HepG2 (cell line): ENCODE results near the gene RRBP1. TPM values are rescaled to one million over a fixed set of nuclear protein-coding genes. Genes with fewer than 3 reads are reported as not detected.

Experiments used
- GRHL1 ChIP-seq: sonication (generic); formaldehyde crosslinking; conservative IDR thresholded peaks from 2 replicates; pipeline ENCODE4 v1.8.0; 2022; ENCODE audit warnings: missing genetic modification reagents
- HDAC1 ChIP-seq: sonication (generic); formaldehyde crosslinking; IDR thresholded peaks from 2 replicates; pipeline ENCODE4 v1.5.1; 2020; ENCODE audit warnings: mild to moderate bottlenecking, missing genetic modification reagents
- KDM5A ChIP-seq: fragments of 200-600 bp; sonication (generic); IDR thresholded peaks from 2 replicates; pipeline ENCODE4 v1.7.0; 2018; ENCODE audit warnings: antibody characterized with exemption, mild to moderate bottlenecking, low read length, borderline replicate concordance
- NFKB2 ChIP-seq: sonication (generic); formaldehyde crosslinking; IDR thresholded peaks from 2 replicates; pipeline ENCODE4 v1.4.0; 2020; ENCODE audit warnings: missing genetic modification reagents, borderline replicate concordance
- RBM22 ChIP-seq: fragments of 200-400 bp; formaldehyde crosslinking; optimal IDR thresholded peaks from 2 replicates; pipeline ENCODE3; 2017; ENCODE audit warnings: mild to moderate bottlenecking, low read length, moderate library complexity
- RFX1 ChIP-seq: fragments of 450-650 bp; IDR thresholded peaks from 2 replicates; pipeline ENCODE4 v1.6.1; 2017
- SRSF1 ChIP-seq: fragments of 200-400 bp; formaldehyde crosslinking; optimal IDR thresholded peaks from 2 replicates; pipeline ENCODE3; 2017; ENCODE audit warnings: mild to moderate bottlenecking, low read depth, low read length, moderate library complexity
- ZNF205 ChIP-seq: IDR thresholded peaks from 2 replicates; pipeline ENCODE4 v1.6.1; 2018; ENCODE audit warnings: missing biosample characterization, missing genetic modification reagents
- ZNF619 ChIP-seq: sonication (generic); formaldehyde crosslinking; IDR thresholded peaks from 2 replicates; pipeline ENCODE4 v1.4.0; 2020; ENCODE audit warnings: mild to moderate bottlenecking, missing genetic modification reagents
- ZNF766 ChIP-seq: sonication (generic); formaldehyde crosslinking; IDR thresholded peaks from 2 replicates; pipeline ENCODE4 v1.5.0; 2020; ENCODE audit warnings: missing genetic modification reagents, borderline replicate concordance
- ZNF784 ChIP-seq: sonication (generic); formaldehyde crosslinking; IDR thresholded peaks from 2 replicates; pipeline ENCODE4 v1.5.1; 2020; ENCODE audit warnings: missing genetic modification reagents, mild to moderate bottlenecking, borderline replicate concordance
- ZNF878 ChIP-seq: sonication (generic); formaldehyde crosslinking; IDR thresholded peaks from 2 replicates; pipeline ENCODE4 v1.8.1; 2023; ENCODE audit warnings: mild to moderate bottlenecking, missing genetic modification reagents, moderate library complexity
- polyA plus RNA-seq, 8 experiments: library from polyadenylated mRNA; depleted of rRNA in 3 of 8; stranded (reverse) in 7 of 8; unstranded in 1 of 8; fragments of >200 nt; fragmentation: Illumina TruSeq in 4 of 8; extraction: Trizol in 4 of 8; gene quantifications; 2 replicates each; pipeline versions ENCODE4 v1.2.1 to v1.2.3, GENCODE V29; 2011 to 2016; ENCODE audit warnings: low read depth in 4 of 8, missing spikeins in 1 of 8, mixed read lengths in 1 of 8; ENCODE audit not compliant: insufficient read depth in 1 of 8
- total RNA-seq, 5 experiments: library from RNA; depleted of rRNA; stranded (reverse); fragments of >200 nt; fragmentation: Illumina TruSeq; extraction: Trizol; gene quantifications; 2 replicates each; pipeline ENCODE4 v1.2.3, GENCODE V29; 2016; ENCODE audit warnings: low read depth in 1 of 5
- TF ChIP-seq, protein P1 (sequence below): sonication (generic); formaldehyde crosslinking; IDR thresholded peaks from 2 replicates; pipeline ENCODE4 v1.5.0; 2020; ENCODE audit warnings: mild to moderate bottlenecking, missing genetic modification reagents, moderate library complexity
- TF ChIP-seq, protein P2 (sequence below): fragments of 450-650 bp; IDR thresholded peaks from 2 replicates; pipeline ENCODE4 v1.6.1; 2016
- TF ChIP-seq, protein P3 (sequence below): sonication (generic); formaldehyde crosslinking; IDR thresholded peaks from 2 replicates; pipeline ENCODE4 v1.4.0; 2020; ENCODE audit warnings: mild to moderate bottlenecking, missing genetic modification reagents
- TF ChIP-seq, protein P4 (sequence below): sonication (generic); formaldehyde crosslinking; conservative IDR thresholded peaks from 2 replicates; pipeline ENCODE4 v1.4.0; 2020; ENCODE audit warnings: missing genetic modification reagents
- TF ChIP-seq, protein P5 (sequence below): sonication (generic); formaldehyde crosslinking; IDR thresholded peaks from 2 replicates; pipeline ENCODE4 v1.8.0; 2023; ENCODE audit warnings: mild to moderate bottlenecking, missing genetic modification reagents
- TF ChIP-seq, protein P6 (sequence below): IDR thresholded peaks from 2 replicates; pipeline ENCODE4 v1.6.1; 2016; ENCODE audit warnings: control low read depth

RRBP1 gene
- total and polyA plus RNA-seq, 2 of the 13 experiments (the other 11 are each of a cell fraction or from before 2014, with no cell fraction given), result 150 to 222 TPM

GRCh38 chr20:17614176-17614811 is 67.7 kb downstream of the RRBP1 start (continued):
- TF ChIP-seq, protein P1, sequence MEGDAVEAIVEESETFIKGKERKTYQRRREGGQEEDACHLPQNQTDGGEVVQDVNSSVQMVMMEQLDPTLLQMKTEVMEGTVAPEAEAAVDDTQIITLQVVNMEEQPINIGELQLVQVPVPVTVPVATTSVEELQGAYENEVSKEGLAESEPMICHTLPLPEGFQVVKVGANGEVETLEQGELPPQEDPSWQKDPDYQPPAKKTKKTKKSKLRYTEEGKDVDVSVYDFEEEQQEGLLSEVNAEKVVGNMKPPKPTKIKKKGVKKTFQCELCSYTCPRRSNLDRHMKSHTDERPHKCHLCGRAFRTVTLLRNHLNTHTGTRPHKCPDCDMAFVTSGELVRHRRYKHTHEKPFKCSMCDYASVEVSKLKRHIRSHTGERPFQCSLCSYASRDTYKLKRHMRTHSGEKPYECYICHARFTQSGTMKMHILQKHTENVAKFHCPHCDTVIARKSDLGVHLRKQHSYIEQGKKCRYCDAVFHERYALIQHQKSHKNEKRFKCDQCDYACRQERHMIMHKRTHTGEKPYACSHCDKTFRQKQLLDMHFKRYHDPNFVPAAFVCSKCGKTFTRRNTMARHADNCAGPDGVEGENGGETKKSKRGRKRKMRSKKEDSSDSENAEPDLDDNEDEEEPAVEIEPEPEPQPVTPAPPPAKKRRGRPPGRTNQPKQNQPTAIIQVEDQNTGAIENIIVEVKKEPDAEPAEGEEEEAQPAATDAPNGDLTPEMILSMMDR (CRISPR knock-in tag), result 0 out of 2 replicates have a peak, but pooled peaks have one; percentile 6
- TF ChIP-seq, protein P2, sequence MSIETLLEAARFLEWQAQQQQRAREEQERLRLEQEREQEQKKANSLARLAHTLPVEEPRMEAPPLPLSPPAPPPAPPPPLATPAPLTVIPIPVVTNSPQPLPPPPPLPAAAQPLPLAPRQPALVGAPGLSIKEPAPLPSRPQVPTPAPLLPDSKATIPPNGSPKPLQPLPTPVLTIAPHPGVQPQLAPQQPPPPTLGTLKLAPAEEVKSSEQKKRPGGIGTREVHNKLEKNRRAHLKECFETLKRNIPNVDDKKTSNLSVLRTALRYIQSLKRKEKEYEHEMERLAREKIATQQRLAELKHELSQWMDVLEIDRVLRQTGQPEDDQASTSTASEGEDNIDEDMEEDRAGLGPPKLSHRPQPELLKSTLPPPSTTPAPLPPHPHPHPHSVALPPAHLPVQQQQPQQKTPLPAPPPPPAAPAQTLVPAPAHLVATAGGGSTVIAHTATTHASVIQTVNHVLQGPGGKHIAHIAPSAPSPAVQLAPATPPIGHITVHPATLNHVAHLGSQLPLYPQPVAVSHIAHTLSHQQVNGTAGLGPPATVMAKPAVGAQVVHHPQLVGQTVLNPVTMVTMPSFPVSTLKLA, result no peak
- TF ChIP-seq NFKB2 (CRISPR knock-in tag), result peak; percentile 20; the same call in 1 of the 2 replicates
- TF ChIP-seq ZNF878 (CRISPR knock-in tag), result no peak
- TF ChIP-seq ZNF205 (CRISPR knock-in tag), result no peak
- no peak for TF ChIP-seq ZNF766
- TF ChIP-seq KDM5A, result no peak
- no peak for TF ChIP-seq ZNF619 (CRISPR knock-in tag)
- no peak for TF ChIP-seq GRHL1 (CRISPR knock-in tag)
- TF ChIP-seq, protein P3, sequence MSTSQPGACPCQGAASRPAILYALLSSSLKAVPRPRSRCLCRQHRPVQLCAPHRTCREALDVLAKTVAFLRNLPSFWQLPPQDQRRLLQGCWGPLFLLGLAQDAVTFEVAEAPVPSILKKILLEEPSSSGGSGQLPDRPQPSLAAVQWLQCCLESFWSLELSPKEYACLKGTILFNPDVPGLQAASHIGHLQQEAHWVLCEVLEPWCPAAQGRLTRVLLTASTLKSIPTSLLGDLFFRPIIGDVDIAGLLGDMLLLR (CRISPR knock-in tag), result no peak
- TF ChIP-seq, protein P4, sequence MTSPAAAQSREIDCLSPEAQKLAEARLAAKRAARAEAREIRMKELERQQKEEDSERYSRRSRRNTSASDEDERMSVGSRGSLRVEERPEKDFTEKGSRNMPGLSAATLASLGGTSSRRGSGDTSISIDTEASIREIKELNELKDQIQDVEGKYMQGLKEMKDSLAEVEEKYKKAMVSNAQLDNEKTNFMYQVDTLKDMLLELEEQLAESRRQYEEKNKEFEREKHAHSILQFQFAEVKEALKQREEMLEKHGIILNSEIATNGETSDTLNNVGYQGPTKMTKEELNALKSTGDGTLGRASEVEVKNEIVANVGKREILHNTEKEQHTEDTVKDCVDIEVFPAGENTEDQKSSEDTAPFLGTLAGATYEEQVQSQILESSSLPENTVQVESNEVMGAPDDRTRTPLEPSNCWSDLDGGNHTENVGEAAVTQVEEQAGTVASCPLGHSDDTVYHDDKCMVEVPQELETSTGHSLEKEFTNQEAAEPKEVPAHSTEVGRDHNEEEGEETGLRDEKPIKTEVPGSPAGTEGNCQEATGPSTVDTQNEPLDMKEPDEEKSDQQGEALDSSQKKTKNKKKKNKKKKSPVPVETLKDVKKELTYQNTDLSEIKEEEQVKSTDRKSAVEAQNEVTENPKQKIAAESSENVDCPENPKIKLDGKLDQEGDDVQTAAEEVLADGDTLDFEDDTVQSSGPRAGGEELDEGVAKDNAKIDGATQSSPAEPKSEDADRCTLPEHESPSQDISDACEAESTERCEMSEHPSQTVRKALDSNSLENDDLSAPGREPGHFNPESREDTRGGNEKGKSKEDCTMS (CRISPR knock-in tag), result no peak
- TF ChIP-seq, protein P5, sequence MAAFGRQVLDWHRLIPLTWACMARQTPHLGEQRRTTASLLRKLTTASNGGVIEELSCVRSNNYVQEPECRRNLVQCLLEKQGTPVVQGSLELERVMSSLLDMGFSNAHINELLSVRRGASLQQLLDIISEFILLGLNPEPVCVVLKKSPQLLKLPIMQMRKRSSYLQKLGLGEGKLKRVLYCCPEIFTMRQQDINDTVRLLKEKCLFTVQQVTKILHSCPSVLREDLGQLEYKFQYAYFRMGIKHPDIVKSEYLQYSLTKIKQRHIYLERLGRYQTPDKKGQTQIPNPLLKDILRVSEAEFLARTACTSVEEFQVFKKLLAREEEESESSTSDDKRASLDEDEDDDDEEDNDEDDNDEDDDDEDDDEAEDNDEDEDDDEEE, result no peak
- peak; percentile 35 for TF ChIP-seq RBM22
- TF ChIP-seq ZNF784, result no peak
- TF ChIP-seq, protein P6, sequence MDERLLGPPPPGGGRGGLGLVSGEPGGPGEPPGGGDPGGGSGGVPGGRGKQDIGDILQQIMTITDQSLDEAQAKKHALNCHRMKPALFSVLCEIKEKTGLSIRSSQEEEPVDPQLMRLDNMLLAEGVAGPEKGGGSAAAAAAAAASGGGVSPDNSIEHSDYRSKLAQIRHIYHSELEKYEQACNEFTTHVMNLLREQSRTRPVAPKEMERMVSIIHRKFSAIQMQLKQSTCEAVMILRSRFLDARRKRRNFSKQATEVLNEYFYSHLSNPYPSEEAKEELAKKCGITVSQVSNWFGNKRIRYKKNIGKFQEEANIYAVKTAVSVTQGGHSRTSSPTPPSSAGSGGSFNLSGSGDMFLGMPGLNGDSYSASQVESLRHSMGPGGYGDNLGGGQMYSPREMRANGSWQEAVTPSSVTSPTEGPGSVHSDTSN (CRISPR knock-in tag), result no peak
- no peak for TF ChIP-seq HDAC1 (CRISPR knock-in tag)
- TF ChIP-seq SRSF1, result no peak
- no peak for TF ChIP-seq RFX1
